Vagina (tissue), 2 donors: Measurements from ENCODE around the gene CDH3.

Experiments
- CTCF ChIP-seq, 3 experiments: fragments of 450-650 bp in 2 of 3; fragments of 200-600 bp in 1 of 3; sonication (generic) in 1 of 3; IDR thresholded peaks; one replicate each; pipeline ENCODE4 v1.5.1; 2017 to 2019; ENCODE audit warnings: antibody characterized with exemption in 3 of 3, mild to moderate bottlenecking in 2 of 3, moderate library complexity in 2 of 3
- POLR2A ChIP-seq, 2 donors: fragments of 450-650 bp; IDR thresholded peaks; one replicate each; pipeline ENCODE4 v1.6.1; 2017; ENCODE audit warnings: antibody characterized with exemption in 2 of 2, mild to moderate bottlenecking in 2 of 2, moderate library complexity in 2 of 2

GRCh38 chr16:68704232-68704867 lies 59.2 kb downstream of the CDH3 start:
- TF ChIP-seq CTCF (IDR thresholded peaks at IDR 0.05): peak; percentile 41 to 55 (median 42)
- no peak for TF ChIP-seq POLR2A (IDR thresholded peaks at IDR 0.05)
